ENCODE data around the gene GCSAM. TPM values are rescaled to one million over a fixed set of nuclear protein-coding genes. Genes with fewer than 3 reads are reported as not detected.

The GCSAM gene, protein sequence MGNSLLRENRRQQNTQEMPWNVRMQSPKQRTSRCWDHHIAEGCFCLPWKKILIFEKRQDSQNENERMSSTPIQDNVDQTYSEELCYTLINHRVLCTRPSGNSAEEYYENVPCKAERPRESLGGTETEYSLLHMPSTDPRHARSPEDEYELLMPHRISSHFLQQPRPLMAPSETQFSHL
- total RNA-seq: not detected

DNA sequence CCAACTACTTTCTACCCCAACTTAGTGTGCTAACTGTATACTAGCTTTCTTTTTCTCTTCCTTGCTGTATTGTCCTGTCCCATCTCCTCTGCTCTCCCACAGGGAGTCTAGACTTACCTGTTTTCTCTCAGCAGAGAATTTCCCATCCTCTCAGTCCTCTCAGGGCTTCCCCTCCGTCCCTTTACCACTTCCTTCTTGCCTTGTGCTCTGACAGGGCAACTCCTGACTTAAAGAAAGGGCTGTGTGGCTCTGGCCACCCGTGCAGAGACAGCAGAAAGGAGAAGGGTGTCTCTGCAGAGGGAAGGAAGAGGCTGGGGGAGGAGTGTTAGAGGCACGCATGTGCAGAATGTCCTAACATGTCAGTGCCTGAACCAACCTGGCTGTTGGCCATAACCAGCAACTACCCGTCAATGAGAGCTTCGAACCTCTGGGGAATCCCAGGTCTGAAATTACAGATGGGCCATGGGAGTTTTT lies at the start of gene GCSAM:
Gene GCSAM (minus strand): TSS at position 274 of the 474 bp plus-strand sequence. CDS start 128 bp downstream, at position 146.
- DNase-seq: no peak

- no peak for DNase-seq
Measured at GRCh38 chr3:112175646-112176045, 42.6 kb upstream of the GCSAM start.

DNA sequence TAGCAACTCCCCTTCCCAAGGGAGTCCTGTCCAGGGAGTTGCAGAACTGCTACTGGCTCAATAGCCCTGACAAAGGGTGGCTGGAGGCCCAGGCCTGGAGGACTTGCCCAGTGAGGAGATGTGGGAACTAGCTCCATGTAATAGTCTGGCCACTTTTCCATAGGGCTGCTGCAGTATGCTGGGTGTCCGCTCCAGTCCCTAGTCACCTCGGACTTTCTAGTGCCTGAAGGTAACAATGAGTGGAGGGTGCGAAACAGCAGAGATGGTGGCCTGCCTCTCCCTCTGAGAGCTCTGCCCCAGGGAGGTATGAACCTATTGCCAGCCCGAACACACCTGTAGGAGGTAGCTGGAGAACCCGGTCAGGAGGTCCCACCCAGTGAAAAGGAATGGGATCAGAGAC lies 42.0 kb upstream of the GCSAM start:
- no peak for DNase-seq

DNA sequence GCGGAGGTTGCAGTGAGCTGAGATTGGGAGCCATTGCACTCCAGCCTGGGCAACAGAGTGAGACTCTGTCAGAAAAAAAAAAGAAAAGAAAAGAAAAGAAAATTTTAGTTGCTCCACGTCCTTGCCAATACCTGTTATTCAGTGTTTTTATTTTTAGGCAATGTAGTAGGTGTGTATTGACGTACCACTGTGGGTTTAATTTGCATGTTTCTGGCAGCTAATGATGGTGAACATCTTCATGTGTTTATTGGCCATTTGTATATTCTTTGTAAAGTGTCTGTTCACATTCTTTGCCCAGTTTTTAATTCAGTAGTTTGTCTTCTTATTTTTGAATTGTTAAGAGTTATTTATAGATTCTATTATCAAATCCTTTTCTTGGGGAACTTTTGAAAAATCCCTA lies 38.1 kb upstream of the GCSAM start:
- DNase-seq: no peak

DNA sequence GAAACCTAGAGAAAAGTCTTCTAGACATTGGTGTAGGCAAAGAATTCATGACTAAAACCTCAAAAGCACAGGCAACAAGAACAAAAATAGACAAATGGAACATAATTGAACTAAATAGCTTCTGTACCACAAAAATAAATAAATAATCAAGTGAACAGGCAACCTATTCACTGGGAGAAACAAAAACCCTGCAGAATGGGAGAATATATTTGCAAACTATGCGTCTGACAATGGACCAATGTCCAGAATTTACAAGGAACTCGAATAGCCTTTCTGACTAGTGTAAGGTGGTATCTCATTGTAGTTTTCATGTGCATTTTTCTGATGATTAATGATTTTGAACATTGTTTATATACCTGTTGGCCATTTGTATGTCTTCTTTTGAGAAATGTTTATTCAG lies 37.0 kb upstream of the GCSAM start:
- no peak for DNase-seq

GRCh38 chr3:112167758-112168157 lies 34.7 kb upstream of the GCSAM start:
- no peak for DNase-seq

GRCh38 chr3:112149136-112149535 lies 16.1 kb upstream of the GCSAM start:
- no peak for DNase-seq

GRCh38 chr3:112143689-112144088 lies 10.6 kb upstream of the GCSAM start:
- DNase-seq: no peak

DNA sequence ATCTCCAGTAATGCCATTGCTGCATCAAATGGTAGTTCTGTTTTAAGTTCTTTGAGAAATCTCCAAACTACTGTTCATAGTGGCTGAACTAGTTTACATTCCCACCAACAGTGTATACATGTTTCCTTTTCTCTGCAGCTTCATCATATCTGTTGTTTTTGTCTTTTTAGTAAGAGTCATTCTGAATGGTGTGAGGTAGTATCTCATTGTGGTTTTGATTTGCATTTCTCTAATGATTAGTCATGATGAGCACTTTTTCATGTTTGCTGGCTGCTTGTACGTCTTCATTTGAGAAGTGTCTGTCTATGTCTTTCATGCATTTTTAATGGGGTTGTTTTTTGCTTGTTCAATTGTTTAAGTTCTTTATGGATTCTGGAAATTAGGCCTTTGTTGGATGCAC lies 10.2 kb upstream of the GCSAM start:
- no peak for DNase-seq

GRCh38 chr3:112141293-112141692 lies 8.2 kb upstream of the GCSAM start:
- no peak for DNase-seq

GRCh38 chr3:112140584-112140983 lies 7.5 kb upstream of the GCSAM start:
- no peak for DNase-seq

DNA sequence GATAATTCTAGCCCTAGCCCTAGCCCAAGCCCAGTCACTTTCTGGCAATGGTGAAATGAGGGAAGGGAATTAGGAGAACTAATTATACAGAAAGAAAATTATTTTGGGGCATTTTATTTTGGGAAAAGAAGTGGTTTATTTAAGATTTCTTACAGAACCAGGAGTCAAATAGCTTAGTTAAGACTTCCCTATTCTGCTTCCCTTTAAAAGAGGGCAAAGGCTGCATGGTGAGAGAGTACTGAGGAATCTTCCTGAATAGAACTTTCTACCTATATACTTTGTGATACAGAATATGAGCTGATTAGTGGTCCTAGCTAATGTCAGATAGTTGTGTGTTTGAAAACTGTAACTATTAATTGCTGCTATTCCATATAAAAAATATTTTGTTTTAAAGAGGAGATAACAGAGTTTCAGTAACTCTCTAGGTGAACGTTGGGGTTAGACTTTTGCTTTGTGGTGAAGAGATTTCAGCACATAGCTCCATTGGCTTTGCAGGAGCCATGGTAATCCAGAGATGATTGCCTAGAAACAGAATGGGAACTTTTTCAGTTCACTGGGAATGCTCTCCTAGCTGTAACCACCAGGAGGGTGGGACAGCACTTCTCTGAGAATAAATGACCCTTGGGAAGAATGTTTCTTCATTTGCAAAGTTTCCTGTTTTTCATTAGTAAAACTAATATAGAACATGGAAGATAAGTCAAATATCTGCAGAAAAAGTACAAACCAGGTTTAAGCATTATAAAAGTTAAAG lies 5.3 kb upstream of the GCSAM start:
- no peak for DNase-seq

DNA sequence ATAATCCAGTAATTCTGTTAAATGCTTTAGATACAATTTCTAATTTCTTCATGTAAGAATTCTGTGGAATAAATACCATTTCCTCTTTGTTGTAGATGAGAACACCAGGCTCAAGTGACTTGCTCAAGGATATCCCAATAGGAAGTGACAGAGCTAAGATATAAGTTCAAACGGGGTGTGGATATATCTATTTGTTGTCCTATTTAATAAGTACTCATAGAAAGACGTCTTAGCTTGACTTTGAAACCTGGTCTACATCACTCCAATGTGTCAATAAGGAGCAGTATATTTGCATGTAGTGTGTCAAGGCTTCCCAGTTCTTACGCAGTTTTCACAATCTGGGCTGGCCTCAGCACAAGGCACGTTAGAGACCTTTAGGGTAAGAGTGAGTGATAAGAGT lies 4.7 kb upstream of the GCSAM start:
- no peak for DNase-seq

GRCh38 chr3:112136959-112137693 lies 4.1 kb upstream of the GCSAM start:
- no peak for DNase-seq

DNA sequence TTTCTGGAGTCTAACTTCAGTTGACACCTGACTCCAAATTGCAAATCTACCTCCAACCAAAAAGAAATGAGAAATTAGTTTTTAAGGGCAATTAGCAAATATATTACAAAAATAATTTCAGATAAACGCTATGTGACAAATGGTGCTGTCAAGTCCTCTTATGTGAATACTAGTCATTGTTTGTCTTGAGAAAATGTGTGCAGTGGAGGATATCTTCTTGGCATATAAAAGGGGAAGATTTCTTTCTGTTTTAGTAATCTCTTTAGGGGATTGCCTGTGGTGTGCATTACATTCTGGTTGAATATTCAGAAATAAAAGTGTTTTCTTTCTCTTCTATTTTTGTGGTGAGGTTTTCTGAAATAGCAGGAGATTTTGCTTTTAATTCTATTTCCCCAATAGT lies 3.0 kb upstream of the GCSAM start:
- no peak for DNase-seq

GRCh38 chr3:112134335-112135124 lies 1.5 kb upstream of the GCSAM start:
- DNase-seq: no peak

DNA sequence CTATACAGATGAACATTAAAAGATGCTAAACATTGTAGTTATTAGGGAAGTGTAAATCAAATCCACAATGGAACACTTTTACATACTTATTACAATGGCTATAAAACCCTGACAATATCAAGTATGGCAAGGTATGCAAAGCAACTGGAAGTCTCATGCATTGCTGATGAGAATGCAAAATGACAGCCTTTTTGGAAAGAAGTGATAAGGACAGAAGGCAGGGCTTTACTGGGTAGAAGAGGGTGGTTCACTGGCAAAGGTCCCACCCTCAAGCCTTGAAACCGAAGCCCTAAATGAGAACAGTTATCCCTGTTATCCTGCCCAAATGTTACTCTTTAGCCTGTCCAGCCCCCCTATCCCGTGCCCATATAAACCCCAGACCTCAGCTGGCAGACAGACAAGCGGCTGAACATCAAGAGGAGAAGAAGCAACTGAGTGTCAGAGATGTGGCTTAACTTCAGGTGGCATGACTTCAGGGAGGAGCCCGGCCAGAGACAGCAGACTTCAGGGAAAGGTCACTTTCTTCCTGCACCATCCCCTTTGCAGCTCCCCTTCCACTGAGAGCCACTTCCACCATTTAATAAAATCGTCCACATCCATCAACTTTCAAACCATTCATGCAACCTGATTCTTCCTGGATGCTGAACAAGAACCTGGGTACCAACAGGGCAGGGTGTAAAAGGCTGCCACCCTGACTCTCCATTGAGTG lies 732 bp upstream of the GCSAM start:
- DNase-seq: no peak

GRCh38 chr3:112132554-112132953 lies 494 bp downstream of the GCSAM start:
- no peak for DNase-seq

DNA sequence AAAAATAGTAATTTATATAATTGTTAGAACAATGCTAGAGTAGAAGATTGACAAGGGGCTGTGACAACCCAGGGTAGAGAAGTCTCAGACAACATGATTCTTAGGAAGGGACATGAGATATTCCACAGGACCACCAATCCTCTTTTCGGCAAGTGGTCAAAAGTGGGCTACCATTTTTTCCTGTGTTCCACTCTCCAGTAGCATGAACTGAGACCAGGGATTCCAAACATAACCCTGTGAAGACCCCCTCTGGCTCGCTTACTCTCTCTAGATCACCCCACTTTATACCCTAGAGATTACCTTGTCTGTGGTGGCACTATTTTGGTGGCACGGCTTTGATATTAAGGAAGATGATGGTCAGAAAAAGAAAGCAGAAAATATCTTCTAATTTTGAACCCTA lies 960 bp downstream of the GCSAM start:
- DNase-seq: no peak

GRCh38 chr3:112131111-112131510 lies 1.9 kb downstream of the GCSAM start:
- no peak for DNase-seq

DNA sequence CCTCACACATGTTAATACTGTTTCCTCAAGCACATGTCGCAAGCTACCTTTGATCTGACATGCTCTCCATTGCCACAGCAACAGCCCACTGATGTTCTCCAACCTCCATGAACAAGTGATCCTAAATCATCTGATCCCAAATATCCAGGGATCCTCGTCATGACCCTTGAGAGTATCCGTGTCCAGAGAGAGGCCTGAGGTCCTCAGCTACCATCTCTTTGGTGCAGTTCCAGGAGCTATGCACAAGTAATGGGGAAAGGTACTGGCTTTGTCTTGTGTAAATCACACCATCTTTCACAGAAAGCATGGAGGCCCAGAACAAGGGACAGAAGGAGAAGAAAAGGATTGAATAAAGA lies 2.4 kb downstream of the GCSAM start:
- no peak for DNase-seq
